Measurements from ENCODE around the gene RABGAP1L.

DNA sequence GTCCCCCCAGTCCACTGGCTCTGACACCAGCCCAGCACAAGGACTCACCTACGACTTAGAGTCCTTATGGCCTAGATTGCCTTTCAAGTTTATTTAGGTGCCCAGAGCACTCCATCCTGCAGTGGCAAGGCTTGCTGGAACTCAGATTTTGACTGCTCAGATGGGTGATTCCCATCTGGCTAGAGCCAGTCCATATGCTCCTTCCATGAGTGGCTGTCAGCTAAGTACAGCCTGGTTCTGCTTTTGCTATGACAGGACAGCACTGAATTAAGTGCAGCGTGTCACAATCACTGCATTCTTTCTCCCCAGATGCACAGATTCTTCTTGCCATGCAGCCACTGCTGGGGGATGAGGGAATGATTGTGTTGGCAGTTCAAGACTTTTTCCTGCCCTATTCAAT, 332.3 kb downstream of the RABGAP1L start:
- TF ChIP-seq POLR2A (IDR thresholded peaks at IDR 0.05; ENCODE audit: low read length): no peak
- TF ChIP-seq GATA1 (IDR thresholded peaks at IDR 0.05; ENCODE audit: low read depth, low read length): no peak

Measured in erythroblast (primary cell).